NCI-H774 (cell line): Measurements from ENCODE around the gene PRR5.
"Not testable (repeated sequence)": the region's sequence is repeated elsewhere in the genome, so short reads cannot be mapped to it uniquely, and the experiment has no call there.

ENCODE experiments used
- DNase-seq: peaks from one replicate; lab custom pipeline; 2025; lab: John Stamatoyannopoulos, UW

Gene PRR5, protein sequence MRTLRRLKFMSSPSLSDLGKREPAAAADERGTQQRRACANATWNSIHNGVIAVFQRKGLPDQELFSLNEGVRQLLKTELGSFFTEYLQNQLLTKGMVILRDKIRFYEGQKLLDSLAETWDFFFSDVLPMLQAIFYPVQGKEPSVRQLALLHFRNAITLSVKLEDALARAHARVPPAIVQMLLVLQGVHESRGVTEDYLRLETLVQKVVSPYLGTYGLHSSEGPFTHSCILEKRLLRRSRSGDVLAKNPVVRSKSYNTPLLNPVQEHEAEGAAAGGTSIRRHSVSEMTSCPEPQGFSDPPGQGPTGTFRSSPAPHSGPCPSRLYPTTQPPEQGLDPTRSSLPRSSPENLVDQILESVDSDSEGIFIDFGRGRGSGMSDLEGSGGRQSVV

DNA sequence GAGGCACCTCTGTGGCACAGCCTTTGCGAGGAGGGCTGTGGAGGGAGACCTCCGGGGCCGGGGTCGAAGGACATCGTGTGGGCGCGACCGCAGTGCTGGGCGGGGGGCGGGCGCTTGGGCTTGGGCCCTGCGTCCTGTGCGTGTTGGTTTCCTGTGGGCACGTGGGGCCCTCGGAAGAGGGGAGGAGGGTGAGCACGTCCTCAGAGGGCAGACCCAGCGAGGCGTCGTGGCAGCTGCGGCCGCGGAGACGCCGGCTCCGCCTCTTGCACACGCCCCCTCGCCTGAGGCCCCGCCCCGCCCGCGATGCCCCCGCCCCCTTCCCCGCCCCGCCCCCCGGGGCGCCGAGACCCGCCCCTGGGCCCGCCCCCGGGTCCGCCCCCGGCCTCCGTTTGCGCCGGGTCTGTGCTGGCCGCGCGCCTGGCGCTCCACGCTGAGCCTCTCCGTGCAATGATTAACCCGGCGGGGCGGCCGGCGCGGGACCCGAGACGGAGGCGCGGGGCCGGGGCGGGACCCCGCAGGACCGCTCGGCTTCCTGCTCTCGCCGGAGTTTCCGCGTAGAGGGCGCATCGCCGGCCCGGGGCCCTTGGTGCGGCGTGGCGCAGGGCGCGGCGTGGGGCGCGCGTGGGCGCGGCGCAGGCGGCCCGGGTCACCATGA, at the start of gene PRR5:
Gene PRR5 (plus strand): TSS at position 381 of the 655 bp plus-strand sequence. CDS start 271 bp downstream, at position 652.
- DNase-seq = peak; percentile 38

DNA sequence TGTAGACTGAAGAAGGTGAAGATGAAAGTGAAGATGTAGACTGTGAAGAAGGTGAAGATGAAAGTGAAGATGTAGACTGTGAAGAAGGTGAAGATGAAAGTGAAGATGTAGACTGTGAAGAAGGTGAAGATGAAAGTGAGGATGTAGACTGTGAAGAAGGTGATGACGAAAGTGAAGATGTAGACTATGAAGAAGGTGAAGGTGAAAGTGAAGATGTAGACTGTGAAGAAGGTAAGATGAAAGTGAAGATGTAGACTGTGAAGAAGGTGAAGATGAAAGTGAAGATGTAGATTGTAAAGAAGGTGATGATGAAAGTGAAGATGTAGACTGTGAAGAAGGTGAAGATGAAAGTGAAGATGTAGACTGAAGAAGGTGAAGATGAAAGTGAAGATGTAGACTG, 49.1 kb upstream of the PRR5 start:
- not testable (repeated sequence) for DNase-seq

DNA sequence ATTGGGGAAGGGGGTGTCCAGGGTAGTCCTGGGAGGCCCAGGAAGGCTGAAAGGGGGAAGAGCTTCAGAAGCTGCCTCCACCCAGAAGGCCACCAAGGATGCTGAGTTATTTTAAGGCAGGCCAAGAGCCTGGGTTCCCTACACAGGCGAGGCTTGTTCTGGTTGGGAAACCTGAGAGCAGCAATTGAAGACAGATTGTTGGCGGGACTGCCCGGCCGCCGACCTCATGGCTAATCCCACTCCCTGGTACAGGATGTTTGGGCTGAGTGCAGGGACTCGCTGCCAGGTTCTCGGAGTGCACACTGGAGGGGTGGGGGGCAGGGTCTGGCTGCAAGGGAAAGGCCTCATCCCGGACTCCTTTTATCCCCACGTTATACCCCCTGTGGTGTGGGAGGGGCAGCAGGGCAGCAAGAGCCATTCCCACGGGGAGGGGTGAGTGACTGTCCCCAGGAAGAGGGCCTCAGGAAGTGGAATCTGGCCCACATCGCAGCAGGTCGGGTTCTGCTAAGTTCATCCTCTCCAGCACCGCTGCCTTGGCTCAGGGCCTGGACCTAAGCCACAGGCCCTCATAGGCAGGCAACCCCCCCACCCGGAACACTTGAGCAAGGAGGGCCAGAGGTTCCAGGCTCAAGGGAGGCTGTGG, 43.6 kb upstream of the PRR5 start:
- no peak for DNase-seq

DNA sequence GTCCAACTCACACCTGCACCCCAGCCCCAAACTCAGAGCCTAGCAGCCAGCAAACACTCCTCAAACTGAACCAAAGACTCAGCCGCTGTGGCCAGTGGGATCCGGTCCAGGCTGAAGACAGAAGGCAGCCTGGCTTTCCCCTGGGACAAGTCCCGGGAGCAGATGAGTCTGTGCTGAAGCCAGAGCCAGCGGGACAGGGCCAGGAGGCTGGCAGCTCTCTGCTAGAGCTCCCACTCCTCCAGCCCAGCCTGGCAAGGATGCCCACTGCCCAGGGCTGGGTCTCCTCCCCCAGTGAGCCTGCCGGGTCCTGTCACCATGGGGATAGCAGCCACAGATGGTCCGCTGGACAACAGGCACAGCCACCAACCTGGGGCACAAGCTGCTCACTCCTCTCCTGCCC, 42.9 kb upstream of the PRR5 start:
- no peak for DNase-seq

DNA sequence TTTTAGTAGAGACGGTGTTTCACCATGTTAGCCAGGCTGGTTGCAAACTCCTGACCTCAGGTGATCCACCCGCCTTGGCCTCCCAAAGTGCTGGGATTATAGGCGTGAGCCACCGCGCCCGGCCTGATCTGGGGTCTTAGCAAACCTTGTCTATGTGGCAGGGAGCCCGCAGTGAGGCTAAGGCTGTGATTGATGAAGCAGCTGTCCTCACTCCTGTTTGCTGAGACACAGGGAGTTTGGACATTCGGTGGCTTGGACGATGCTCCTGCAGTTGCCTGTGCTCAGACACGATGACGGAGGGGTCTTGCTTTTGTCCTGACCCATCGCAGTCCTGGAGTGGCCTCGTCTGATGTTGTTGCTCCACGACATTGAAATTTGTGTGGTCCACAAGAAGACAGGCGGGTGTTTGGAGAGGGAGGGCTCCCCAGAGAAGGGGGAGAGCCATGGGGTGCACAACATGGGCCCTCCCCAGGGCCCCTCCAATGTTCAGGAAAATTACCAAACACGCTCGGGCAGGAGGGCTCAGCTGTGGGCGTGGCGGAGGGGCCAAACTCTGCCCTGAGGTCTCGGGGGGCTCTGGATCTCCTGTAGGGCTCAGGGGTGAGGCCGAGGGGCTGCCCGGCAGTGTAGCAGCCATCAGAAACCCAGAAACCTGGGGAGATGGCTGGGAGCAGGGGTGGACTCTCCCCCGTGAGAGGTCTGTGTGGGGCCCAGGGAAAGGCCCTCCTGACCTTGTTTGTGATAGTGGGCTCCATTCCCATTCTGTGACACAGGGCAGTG, 41.8 kb upstream of the PRR5 start:
- DNase-seq = no peak

DNA sequence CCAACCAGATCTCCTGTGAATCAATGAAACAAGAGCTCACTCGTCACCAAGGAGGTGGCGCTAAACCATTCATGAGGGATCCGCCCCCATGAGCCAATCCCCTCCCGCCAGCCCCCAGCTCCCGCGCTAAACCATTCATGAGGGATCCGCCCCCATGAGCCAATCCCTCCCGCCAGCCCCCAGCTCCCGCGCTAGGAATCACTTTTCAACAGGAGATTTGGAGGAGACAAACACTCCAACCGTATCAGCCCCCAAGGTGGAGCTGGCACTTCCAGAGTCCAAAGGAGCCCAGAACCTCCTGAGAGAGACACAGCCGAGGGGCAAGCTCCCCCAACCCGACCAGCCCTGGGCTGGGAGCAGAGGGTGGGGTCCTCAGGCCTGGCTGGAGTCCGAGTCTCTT, 40.9 kb upstream of the PRR5 start:
- no peak for DNase-seq

DNA sequence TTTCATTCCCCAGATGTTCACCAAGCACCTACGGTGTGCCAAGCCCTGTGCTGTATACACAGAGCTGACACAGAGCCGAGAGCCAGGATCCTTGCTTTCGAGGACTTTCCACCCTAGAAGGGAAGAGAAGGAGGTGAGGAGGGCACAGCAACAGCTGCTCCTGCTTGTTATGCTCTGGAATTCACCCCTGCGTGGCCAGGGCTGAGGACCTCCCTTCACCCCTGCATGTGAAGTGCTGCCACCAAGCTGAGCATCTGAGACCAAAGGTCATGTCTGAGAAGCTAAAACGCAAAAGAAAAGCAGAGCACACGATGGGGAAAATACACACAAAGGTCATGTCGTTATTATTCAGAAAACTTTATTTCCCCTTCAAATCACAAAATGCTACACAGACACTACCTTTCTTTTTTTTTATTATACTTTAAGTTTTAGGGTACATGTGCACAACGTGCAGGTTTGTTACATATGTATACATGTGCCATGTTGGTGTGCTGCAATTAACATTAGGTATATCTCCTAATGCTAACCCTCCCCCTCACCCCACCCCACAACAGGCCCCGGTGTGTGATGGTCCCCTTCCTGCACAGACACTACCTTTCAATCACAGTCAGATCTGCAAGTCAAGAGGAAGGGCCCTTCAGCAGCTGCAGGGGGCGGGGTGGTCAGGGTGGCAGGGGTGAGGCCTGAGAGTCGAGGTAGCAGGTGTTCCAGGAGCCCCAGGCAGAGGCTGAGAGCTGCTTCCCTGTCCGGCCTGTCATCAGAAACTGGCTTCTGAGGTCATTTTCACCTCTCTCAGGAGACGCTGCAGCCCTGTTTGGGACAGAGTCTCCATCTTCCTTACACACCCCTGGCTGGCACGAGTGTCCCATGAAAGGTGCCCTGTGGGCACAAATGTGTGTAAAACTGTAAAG, 40.1 kb upstream of the PRR5 start:
- DNase-seq = no peak

DNA sequence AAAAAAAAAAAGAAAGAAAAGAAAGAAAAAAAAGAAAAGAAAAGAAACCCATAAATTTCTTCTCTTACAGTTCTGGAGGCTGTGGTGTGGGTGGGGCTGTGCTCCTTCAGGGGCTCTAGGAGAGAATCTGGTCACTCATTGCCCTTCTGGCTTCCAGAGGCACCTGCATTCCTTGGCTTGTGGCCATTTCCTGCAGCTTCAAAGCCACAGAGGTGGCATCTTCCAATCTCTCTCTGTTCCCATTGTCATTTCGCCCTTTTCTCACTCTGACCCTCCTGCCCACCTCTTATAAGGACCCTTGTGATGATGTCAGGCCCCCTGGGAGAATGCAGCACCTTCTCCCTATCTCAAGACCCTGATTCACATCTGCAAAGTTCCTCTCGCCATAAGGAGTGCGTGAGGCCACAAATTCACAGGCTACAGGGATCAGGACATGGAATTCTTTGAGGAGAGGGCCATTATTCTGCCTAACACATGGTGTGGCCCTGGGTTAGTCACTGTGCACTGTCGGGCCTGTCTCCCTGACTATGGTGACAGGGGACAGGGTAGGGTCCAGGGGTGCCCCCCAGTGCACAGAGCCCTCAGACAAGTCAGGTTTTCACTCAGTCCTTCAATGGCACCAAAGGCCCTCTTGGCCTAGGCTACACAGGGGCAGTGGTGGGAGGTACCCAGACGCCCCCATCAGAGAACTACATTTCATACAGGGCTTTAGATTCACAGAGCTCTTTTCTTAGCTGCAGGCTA, 38.6 kb upstream of the PRR5 start:
- no peak for DNase-seq

DNA sequence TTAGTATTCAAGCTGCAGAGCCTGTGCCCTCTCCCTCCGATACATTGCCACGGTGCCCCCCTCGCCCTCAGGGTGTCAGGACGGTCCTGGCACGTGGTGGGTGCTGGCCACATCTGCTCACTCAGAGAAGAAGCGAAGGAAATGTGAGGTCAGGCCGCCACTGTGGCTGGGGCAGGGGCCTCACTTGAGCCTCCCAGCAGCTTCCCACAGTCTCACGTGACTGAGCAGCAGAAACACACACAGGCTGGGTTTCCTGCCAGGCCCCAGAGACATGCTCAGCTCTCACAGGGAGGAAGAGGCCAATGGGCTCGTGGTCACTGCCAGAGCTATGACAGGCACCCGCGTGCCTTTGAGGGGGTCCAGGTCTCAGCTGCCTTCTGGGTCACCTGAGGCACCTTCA, 37.9 kb upstream of the PRR5 start:
- no peak for DNase-seq

DNA sequence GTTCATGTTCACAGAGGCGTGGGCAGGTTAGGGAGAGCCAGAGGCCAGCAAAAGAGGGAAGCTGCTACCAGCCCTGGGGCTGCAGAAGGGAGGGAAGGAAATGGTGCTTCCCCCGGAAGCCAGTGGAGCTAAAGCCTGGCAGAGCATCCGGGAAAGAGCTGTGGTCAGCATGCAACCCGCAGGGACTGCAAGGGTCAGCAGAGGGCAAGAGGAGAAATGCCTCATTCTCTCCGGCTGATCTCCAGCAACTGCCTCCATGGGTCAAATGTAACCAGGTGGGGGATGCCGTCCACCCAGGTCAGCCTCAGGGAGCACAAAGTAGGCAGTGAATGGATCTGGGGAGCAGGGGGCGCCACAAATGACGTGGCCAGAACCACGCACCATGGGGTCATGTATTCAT, 36.9 kb upstream of the PRR5 start:
- DNase-seq = no peak

DNA sequence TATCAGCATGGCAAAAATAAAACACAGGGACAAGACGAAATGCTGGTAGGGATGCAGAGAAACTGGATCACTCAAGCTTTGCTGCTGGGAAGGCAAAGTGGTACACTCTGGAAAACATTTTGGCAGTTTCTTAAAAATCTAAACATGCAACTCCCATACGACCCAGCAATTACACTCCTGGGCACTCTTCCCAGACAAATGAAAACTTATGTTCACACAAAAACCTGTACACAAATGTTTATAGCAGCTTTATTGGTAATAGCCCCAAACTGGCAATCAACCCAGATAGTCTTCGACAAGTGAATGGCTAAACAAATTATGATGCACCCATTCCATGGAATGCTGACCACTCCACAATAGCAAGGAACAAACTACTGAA, 35.8 kb upstream of the PRR5 start:
- no peak for DNase-seq

DNA sequence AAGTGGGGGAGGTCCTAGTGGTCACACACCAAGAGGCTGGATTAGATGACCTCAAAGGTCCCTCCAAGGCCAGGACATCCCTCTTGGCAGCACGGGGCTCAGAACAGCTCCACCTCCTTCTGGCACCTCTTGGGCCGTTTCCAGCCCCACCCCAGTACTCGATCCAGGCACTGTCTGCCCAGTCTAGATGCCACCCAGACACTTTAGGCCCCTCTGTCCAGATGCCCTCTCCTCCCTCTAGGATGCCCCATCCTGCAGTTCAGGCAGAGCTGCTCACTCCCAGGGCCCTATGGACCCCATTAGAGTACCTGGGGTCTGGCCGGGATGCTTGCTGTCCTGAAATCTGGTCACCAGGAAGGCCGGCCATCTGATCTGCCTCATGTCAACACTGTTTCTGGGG, 34.7 kb upstream of the PRR5 start:
- no peak for DNase-seq

DNA sequence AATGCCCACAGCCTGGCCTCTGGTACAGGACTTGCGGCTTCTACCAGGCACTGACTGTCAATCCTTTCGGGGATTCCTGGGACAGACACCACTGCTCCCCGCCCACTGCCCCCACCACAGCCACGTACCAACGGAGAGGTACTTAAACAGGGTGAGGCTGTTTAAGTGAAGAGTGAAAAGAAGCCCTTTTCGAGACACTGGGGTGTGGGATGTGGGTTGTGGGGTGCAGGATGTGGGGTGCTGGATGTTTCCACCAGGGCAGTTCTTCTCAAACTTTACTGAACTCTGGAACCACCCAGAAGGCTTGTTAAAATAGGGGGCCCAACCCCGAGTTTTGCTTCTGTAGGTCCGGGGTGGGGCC, 34.2 kb upstream of the PRR5 start:
- DNase-seq = no peak

DNA sequence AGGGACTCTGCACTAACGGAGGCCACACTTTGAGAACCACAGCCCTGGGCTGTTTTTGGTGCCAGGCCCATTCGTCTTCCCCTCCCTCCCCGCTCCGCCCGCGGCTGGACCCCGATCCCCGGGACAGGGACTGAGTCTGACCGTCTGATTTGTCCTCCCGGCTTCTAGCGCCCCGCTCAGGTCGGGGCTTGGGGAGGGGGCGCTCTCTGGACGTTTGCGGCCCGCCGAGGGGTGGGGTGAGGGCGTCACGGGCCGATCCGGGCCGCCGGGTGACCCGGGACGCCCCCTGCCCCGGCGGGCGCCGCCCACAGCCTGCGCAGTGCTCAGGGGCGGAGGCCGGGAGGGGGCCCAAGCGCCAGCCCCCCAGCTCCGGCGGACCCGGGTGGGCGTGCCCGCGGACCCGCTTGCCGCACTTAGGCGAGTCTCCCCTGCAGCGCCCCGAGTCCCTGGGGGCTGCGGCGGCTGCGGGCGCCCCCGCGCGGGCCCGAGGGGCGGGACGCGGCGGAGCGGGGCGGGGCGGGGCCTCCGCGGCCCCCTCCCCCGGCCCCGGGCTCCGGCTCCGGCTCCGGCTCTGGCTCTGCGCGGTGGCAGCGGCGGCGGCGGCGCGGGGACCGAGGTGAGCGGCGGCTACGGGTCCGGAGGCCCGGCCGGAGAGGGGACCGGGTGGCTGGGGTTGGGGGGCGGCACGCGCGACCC, 33.7 kb upstream of the PRR5 start:
- no peak for DNase-seq

DNA sequence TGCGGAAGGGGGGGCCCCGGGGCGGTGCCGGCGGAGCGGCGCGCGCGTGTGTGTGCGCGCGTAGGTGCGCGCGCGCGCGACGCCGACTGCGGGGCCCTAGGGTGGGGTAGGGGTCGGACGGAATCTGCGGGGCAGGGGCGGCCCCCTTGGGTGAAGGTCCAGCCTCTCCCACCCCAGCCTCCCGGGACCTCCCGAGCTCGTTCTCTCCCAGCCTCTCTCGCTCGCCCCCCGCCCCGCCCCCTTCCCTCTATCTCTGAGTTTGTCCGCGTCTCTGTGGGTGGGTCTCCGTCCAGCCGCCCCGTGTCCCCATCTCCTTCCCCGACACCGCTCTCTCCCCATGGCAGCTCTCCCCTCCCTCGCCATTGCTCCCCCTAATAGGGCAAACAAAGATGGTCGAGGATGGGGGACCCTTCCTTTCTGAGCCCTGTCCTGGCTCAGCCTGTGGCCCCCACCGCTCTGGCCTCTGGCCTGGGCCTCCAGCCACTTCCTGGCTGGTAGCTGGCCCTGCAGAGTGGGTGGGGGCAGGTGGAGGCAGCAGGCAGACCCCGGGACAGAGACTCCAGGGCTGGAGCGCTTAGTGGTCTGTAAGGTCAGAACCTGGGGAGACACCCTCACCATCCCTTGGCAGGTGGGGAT, 33.0 kb upstream of the PRR5 start:
- DNase-seq = no peak

DNA sequence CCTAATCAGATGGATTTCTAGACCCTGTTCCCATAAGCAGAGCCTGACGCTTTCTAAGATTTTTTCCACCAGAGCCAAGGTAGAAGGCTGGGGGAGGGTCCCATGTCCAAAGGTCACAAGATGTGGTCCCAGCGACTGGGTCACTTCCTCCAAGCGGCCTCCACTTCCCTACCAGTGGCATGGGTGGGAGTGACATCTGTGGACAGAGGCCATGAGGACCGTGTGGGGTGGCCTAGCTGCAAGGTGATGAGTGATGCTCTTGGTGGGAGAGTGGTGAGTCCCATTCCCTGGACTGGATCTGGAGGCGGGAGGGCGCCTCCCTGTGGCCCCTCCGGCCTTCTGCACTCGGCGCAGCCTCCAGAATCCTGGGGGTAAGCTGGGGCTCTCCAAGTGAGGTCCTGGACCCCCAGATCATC, 32.4 kb upstream of the PRR5 start:
- no peak for DNase-seq

DNA sequence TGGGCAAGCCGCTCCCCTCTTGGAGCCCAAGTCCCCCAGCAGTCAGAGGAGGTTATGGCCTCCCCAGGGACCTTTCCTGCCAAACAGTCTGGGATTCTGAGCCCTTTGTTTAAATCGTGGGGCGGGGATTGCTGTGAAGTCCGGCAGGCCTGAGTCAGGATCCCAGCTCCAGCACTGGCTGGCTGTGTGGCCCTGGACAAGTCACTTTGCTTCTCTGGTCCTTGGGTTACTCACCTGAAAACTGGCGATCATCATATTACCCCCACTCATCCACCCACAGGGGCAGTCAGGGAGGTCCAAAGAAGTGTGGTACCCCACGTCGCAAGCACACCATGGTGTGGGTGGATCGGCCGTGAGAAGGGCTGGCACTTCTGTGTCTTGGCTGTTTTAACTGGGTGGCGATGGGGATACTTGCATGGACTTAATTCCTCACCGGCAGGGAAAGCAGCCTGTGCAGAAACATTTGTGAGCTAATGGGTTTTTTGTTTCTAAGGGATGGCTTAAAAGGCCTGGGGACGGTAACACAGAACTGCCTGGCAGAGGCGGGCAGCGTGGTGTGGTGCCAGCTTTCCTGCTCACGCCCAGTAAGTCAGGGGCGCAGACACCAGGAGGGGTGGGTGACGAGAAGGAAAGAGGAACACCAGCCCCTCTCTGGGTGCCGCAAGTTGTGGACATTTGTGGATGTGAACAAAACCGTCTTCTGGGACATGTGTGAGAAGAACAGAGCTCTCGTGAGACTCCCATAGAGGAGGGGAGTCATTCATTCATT, 31.6 kb upstream of the PRR5 start:
- no peak for DNase-seq

DNA sequence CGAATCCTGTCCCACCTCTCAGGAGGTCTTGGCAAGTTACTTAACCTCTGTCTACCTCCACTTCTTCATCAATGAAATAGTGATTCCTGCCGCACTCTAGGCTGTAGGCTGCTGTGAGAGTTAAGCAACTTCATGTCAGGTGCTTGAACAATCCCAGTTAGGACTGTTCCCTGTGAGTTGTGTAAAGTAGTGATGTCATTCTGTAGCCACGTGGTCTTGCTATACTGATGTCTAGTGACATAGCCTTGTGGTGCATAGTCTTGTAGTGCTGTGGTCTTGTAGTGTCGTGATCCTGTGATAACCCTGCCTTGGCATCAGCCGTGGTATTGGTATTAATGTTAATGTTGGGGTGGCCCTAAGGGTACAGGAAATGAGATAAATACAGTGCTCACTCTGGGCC, 30.3 kb upstream of the PRR5 start:
- no peak for DNase-seq

DNA sequence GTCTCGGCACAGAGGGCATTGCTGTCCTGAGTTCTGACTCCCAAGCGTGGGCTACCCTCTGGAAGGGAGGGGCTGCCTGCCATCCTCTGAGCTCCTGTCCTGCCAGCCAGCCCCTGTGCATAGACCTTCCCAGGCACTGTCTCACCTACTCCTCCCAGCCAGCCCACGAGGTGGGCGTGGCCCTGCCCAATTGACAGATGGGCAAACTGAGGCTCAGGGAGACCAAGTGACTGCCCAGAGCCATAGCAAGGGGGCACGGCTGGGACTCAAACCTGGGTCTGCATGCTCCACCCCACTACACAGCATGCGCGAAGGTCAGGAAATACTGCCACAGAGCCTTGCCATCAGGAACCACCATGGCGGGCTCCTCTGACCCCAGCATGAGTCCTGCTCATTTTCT, 29.4 kb upstream of the PRR5 start:
- no peak for DNase-seq
